ENCODE results near the gene CSNK2A2.

Gene CSNK2A2

GRCh38 chr16:58110571-58111301, 87.2 kb downstream of the CSNK2A2 start:
- no peak for DNase-seq (ENCODE audit: low read depth)

- no peak for DNase-seq (ENCODE audit: low read depth)
Measured at GRCh38 chr16:58109881-58110280, 88.0 kb downstream of the CSNK2A2 start.

- no peak for DNase-seq (ENCODE audit: low read depth)
Measured at GRCh38 chr16:58109330-58109729, 88.6 kb downstream of the CSNK2A2 start.
